ENCODE data around the gene SPATA24.

DNA sequence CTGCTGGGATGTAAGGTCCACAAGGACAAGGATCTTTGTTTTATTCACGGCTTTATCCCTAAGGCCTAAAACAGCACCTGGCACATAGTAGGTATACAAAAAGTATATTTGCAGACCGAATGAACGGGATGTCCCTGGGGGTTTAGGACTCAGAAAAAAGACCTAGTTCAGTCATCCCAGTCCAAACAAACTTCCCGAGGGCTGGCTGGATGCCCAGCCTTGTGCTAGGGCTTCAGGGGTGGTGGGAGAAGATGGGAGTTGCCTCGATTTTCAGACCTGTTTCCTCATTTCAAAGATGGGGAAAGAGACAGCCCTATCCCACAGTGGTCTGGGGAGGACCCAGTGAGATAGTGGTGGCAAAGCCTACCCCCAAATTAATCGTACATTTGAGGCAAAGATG is 6.0 kb downstream of the SPATA24 start:
- TF ChIP-seq GATA2 (IDR thresholded peaks at IDR 0.05; ENCODE audit: low read depth, low read length) (no peak), GATA3 (IDR thresholded peaks at IDR 0.05; ENCODE audit: low read depth, low read length) (no peak)

Measured in SH-SY5Y (cell line).